ENCODE measurements around the gene KIAA0319L. TPM values are rescaled to one million over a fixed set of nuclear protein-coding genes. Genes with fewer than 3 reads are reported as not detected.

KIAA0319L gene
- polyA plus RNA-seq, 2 of the 4 experiments (the other 2 are of a cell fraction) = 18.2 to 36.9 TPM

DNA sequence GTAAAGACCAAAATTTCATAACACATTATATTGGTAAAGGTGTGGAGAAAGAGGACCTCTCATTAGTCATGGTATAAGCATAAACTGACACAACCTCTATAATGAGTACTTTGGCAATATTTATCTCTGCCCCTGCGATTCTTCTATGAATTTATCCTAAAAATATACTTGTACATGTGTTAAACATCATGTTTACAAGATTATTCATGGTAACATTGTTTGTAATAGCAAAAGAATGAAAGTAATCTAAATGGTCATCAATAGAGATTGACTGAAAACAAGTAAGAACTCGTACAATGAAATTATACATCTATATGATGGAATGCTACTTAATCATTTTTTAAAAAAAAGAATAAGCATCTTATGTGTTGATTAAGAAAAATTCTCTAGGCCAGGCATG lies 96.4 kb downstream of the KIAA0319L start:
- no peak overlapping the region for H3K4me2 ChIP-seq
- DNase-seq (ENCODE audit: low read depth in 1 of 2, low spot score in 1 of 2) (no peak), ATAC-seq (no peak), FAIRE-seq (no peak)
- 96% methylated on average over 2 of the region's 2 CpGs for WGBS (ENCODE audit: missing lambda C conversion rate)
- TF ChIP-seq POLR2AphosphoS2 (conservative IDR thresholded peaks at IDR 0.05; ENCODE audit: low read length) (no peak), EP300 (IDR thresholded peaks at IDR 0.05) (no peak), GATA3 (IDR thresholded peaks at IDR 0.05; ENCODE audit: borderline replicate concordance) (no peak), NPAS2 (CRISPR knock-in tag; IDR thresholded peaks at IDR 0.05; ENCODE audit: borderline replicate concordance) (no peak)
- no peak overlapping the region for H3K27ac ChIP-seq
- CTCF ChIA-PET = no interaction called here
- no peak overlapping the region for H3K4me3 ChIP-seq
- no peaks in the 10 kb centered on the region for H3K4me1 ChIP-seq
- no peaks in the 10 kb centered on the region for H3K9me3 ChIP-seq
- POLR2A ChIA-PET = no interaction called here

DNA sequence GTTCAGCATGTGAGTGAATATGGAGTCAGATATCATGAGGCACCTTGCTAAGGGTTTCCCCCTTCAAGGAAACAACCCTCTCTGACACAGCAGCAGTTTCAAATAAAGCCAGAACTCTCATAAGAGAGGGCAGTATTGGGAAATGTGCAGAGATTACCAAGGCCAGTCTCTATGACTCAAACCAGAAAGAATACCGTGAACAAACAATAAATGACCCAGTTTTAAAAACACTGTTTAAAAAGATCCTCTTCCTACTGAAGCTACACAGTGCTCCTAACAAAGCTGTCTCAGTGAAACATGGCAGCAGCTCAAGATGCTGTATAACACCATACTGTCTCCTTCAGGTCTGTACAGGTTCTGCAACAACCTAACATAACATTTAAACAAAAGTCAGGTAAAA lies 102.6 kb downstream of the KIAA0319L start:
- H3K9me3 ChIP-seq = no peaks in the 10 kb centered on the region
- no peak overlapping the region for H3K4me2 ChIP-seq
- no peaks in the 10 kb centered on the region for H3K4me1 ChIP-seq
- DNase-seq (ENCODE audit: low read depth in 1 of 2, low spot score in 1 of 2) (no peak), ATAC-seq (0 out of 6 replicates have a peak, but pooled peaks of 1 of the 2 experiments have one; percentile 38), FAIRE-seq (no peak)
- ChIA-PET POLR2A (interaction anchor here (0.6 kb wide), 1 partner anchor 103 kb away, joined by 3 read pairs; the partner anchor contains the start of gene NCDN), CTCF (interaction anchor here (0.5 to 6.3 kb wide), 8 partner anchors 13 to 272 kb away, joined by 3 to 45 read pairs (median 4); no protein-coding TSS in a partner anchor)
- TF ChIP-seq, protein P1, sequence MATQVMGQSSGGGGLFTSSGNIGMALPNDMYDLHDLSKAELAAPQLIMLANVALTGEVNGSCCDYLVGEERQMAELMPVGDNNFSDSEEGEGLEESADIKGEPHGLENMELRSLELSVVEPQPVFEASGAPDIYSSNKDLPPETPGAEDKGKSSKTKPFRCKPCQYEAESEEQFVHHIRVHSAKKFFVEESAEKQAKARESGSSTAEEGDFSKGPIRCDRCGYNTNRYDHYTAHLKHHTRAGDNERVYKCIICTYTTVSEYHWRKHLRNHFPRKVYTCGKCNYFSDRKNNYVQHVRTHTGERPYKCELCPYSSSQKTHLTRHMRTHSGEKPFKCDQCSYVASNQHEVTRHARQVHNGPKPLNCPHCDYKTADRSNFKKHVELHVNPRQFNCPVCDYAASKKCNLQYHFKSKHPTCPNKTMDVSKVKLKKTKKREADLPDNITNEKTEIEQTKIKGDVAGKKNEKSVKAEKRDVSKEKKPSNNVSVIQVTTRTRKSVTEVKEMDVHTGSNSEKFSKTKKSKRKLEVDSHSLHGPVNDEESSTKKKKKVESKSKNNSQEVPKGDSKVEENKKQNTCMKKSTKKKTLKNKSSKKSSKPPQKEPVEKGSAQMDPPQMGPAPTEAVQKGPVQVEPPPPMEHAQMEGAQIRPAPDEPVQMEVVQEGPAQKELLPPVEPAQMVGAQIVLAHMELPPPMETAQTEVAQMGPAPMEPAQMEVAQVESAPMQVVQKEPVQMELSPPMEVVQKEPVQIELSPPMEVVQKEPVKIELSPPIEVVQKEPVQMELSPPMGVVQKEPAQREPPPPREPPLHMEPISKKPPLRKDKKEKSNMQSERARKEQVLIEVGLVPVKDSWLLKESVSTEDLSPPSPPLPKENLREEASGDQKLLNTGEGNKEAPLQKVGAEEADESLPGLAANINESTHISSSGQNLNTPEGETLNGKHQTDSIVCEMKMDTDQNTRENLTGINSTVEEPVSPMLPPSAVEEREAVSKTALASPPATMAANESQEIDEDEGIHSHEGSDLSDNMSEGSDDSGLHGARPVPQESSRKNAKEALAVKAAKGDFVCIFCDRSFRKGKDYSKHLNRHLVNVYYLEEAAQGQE (IDR thresholded peaks at IDR 0.05) = no peak
- TF ChIP-seq RAD21 (conservative IDR thresholded peaks at IDR 0.05 in 1 of 2, IDR thresholded peaks at IDR 0.05 in 1 of 2) = no peak
- TF ChIP-seq, protein P2, sequence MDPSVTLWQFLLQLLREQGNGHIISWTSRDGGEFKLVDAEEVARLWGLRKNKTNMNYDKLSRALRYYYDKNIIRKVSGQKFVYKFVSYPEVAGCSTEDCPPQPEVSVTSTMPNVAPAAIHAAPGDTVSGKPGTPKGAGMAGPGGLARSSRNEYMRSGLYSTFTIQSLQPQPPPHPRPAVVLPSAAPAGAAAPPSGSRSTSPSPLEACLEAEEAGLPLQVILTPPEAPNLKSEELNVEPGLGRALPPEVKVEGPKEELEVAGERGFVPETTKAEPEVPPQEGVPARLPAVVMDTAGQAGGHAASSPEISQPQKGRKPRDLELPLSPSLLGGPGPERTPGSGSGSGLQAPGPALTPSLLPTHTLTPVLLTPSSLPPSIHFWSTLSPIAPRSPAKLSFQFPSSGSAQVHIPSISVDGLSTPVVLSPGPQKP (IDR thresholded peaks at IDR 0.05; ENCODE audit: low read depth, low read length) = no peak
- no peak for TF ChIP-seq CHD2 (IDR thresholded peaks at IDR 0.05; ENCODE audit: low read length, partially characterized antibody)
- TF ChIP-seq FOSB (CRISPR knock-in tag; IDR thresholded peaks at IDR 0.05) = no peak
- no peak for TF ChIP-seq EHMT2 (IDR thresholded peaks at IDR 0.05; ENCODE audit: low read depth)
- TF ChIP-seq CBX2 (IDR thresholded peaks at IDR 0.05; ENCODE audit: borderline replicate concordance, low read depth) = no peak
- no peak for TF ChIP-seq MYC (IDR thresholded peaks at IDR 0.05; ENCODE audit: borderline replicate concordance, low read length)
- no peak for TF ChIP-seq JUNB (IDR thresholded peaks at IDR 0.05)
- no peak overlapping the region for H3K4me3 ChIP-seq
- H3K27ac ChIP-seq = no peak overlapping the region
- WGBS (ENCODE audit: missing lambda C conversion rate) = 100% methylated on average over 1 of the region's 1 CpG

DNA sequence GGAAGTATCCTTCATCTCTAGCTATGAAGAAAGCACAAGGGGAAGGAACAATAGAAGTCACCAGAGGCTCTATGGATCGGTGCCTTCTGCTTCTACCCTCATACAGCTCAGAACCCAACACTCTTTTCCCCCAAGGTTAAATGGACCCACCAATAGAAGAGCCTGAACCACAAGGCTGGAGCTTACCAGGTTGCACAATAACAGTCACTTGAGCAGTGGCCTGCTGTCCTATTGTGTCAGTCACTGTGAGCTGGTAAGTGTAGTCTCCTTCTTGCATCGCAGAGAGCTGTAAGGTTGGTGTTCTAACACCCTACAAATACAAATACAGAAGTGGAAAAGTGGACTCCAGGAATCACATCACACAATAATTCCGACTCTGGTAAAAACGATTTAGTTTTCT lies 103.0 kb downstream of the KIAA0319L start:
- POLR2A ChIA-PET = interaction anchor here (0.6 kb wide), 1 partner anchor 103 kb away, joined by 3 read pairs; the partner anchor contains the start of gene NCDN
- 89% methylated on average over 4 of the region's 4 CpGs for WGBS (ENCODE audit: missing lambda C conversion rate)
- TF ChIP-seq RFX5 (IDR thresholded peaks at IDR 0.05) = no peak
- no peak for TF ChIP-seq POLR2A (IDR thresholded peaks at IDR 0.05; ENCODE audit: low read length)
- no peak for TF ChIP-seq JUNB (IDR thresholded peaks at IDR 0.05)
- no peak for TF ChIP-seq PHF8 (IDR thresholded peaks at IDR 0.05; ENCODE audit: borderline replicate concordance, low read depth)
- TF ChIP-seq ESRRA (IDR thresholded peaks at IDR 0.05; ENCODE audit: borderline replicate concordance, low read length) = no peak
- TF ChIP-seq TFCP2L1 (CRISPR knock-in tag; IDR thresholded peaks at IDR 0.05) = no peak
- TF ChIP-seq HOXA7 (CRISPR knock-in tag; IDR thresholded peaks at IDR 0.05) = no peak
- no peak for TF ChIP-seq RAD21 (conservative IDR thresholded peaks at IDR 0.05 in 1 of 2, IDR thresholded peaks at IDR 0.05 in 1 of 2)
- TF ChIP-seq SMC3 (IDR thresholded peaks at IDR 0.05) = no peak
- TF ChIP-seq RARB (CRISPR knock-in tag; IDR thresholded peaks at IDR 0.05) = no peak
- TF ChIP-seq RCOR1 (IDR thresholded peaks at IDR 0.05; ENCODE audit: low read depth, low read length) = no peak
- TF ChIP-seq, protein P3, sequence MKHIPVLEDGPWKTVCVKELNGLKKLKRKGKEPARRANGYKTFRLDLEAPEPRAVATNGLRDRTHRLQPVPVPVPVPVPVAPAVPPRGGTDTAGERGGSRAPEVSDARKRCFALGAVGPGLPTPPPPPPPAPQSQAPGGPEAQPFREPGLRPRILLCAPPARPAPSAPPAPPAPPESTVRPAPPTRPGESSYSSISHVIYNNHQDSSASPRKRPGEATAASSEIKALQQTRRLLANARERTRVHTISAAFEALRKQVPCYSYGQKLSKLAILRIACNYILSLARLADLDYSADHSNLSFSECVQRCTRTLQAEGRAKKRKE (CRISPR knock-in tag; IDR thresholded peaks at IDR 0.05; ENCODE audit: low read depth) = no peak
- no peak for TF ChIP-seq TP53 (CRISPR knock-in tag; IDR thresholded peaks at IDR 0.05)
- TF ChIP-seq HDAC2 (IDR thresholded peaks at IDR 0.05) = no peak
- TF ChIP-seq EHMT2 (IDR thresholded peaks at IDR 0.05; ENCODE audit: low read depth) = no peak
- no peak for ATAC-seq
- Histone ChIP-seq H3K27ac (no peak overlapping the region), H3K9me3 (no peaks in the 10 kb centered on the region), H3K4me3 (no peak overlapping the region), H3K4me1 (no peaks in the 10 kb centered on the region), H3K4me2 (no peak overlapping the region)
- CTCF ChIA-PET = interaction anchor here (0.5 to 6.3 kb wide), 7 partner anchors 13 to 272 kb away, joined by 3 to 45 read pairs (median 4); no protein-coding TSS in a partner anchor
- no peak for DNase-seq (ENCODE audit: low read depth in 1 of 2, low spot score in 1 of 2)
- FAIRE-seq = no peak
